Panc1 (cell line): Measurements from ENCODE around the gene RHOT2. TPM values are rescaled to one million over a fixed set of nuclear protein-coding genes. Genes with fewer than 3 reads are reported as not detected.

Source experiments
- ATAC-seq: fragments of 200-7000 bp; cut with Tn5 transposase; 2 replicates; pipeline ENCODE4 v1.9.1; 2020; ENCODE audit warnings: mild to moderate bottlenecking, moderate library complexity
- BruUV-seq: library from RNA; stranded (reverse); fragments of 400-500 nt; replicated peaks from 2 replicates; lab custom pipeline; 2021; lab: Mats Ljungman, UMichigan
- CTCF ChIA-PET: fragments of 300-600 bp; sonication (Branson Sonifier 250); formaldehyde crosslinking; loops from one replicate; lab custom pipeline; 2022; ENCODE audit warnings: antibody characterized with exemption; lab: Charles Lee
- POLR2A ChIA-PET: fragments of 300-600 bp; sonication (Branson Sonifier 250); formaldehyde crosslinking; loops from one replicate; lab custom pipeline; 2022; ENCODE audit warnings: antibody characterized with exemption; lab: Charles Lee
- DNase-seq: peaks from one replicate; pipeline ENCODE4 v3.0.0-alpha.2; 2010; ENCODE audit warnings: low read depth, low spot score
- H3K27ac ChIP-seq: 2 replicates; pipeline ENCODE4 v1.5.1; 2011; ENCODE audit warnings: mild to moderate bottlenecking, low read length, inconsistent platforms
- H3K27me3 ChIP-seq: fragments of 200-500 bp; sonication (Bioruptor generic); 2 replicates; pipeline ENCODE4 v1.6.0; 2014; ENCODE audit warnings: low read length, inconsistent platforms; ENCODE audit not compliant: control insufficient read depth, insufficient read depth
- H3K36me3 ChIP-seq: fragments of 200-500 bp; sonication (Bioruptor generic); 2 replicates; pipeline ENCODE4 v1.5.1; 2014; ENCODE audit warnings: inconsistent platforms, mild to moderate bottlenecking, low read length, moderate library complexity; ENCODE audit not compliant: control insufficient read depth, insufficient read depth
- H3K4me1 ChIP-seq: 2 replicates; pipeline ENCODE4 v1.5.1; 2011; ENCODE audit warnings: inconsistent platforms, mild to moderate bottlenecking, low read length, moderate library complexity; ENCODE audit not compliant: control insufficient read depth, insufficient read depth
- H3K4me3 ChIP-seq, 2 experiments: 2 replicates each; pipeline ENCODE4 v1.5.1; 2011 to 2012; ENCODE audit warnings: low read depth in 2 of 2, low read length in 2 of 2, mild to moderate bottlenecking in 2 of 2, inconsistent platforms in 1 of 2, moderate library complexity in 1 of 2
- H3K9me3 ChIP-seq: fragments of 200-500 bp; sonication (Bioruptor generic); 2 replicates; pipeline ENCODE4 v1.5.1; 2014; ENCODE audit warnings: low read depth, mild to moderate bottlenecking, inconsistent platforms, low read length, moderate library complexity; ENCODE audit not compliant: control insufficient read depth, insufficient read depth
- CTCF ChIP-seq: fragments of 450-650 bp; IDR thresholded peaks from 2 replicates; pipeline ENCODE4 v1.5.1; 2017; ENCODE audit warnings: mild to moderate bottlenecking
- POLR2AphosphoS5 ChIP-seq: IDR thresholded peaks from 2 replicates; pipeline ENCODE4 v1.6.1; 2012; ENCODE audit warnings: mild to moderate bottlenecking, low read depth, low read length, moderate library complexity
- REST ChIP-seq, 2 experiments: IDR thresholded peaks; 2 replicates each; pipeline ENCODE4 v1.6.1; 2011 to 2012; ENCODE audit warnings: low read depth in 2 of 2, control low read depth in 1 of 2, low read length in 1 of 2, mild to moderate bottlenecking in 1 of 2, moderate library complexity in 1 of 2; ENCODE audit not compliant: insufficient read depth in 1 of 2
- SIN3A ChIP-seq: IDR thresholded peaks from 2 replicates; pipeline ENCODE4 v1.6.1; 2012; ENCODE audit warnings: low read depth, mild to moderate bottlenecking, low read length, moderate library complexity, borderline replicate concordance; ENCODE audit not compliant: insufficient read depth
- TCF7L2 ChIP-seq: IDR thresholded peaks from 2 replicates; pipeline ENCODE4 v1.6.1; 2011; ENCODE audit warnings: mild to moderate bottlenecking, low read depth, low read length, inconsistent platforms
- in situ Hi-C: cut with HindIII; loops from 2 replicates; pipeline ENCODE4 v1.10.0; 2016; ENCODE audit warnings: low sequenced_read_pairs, low pct_unique_long_range_greater_than_20kb
- intact Hi-C: fragments of 100-400 bp; cut with micrococcal nuclease; formaldehyde crosslinking; loops from one replicate; pipeline ENCODE4 v1.10.0; 2022; ENCODE audit not compliant: unreplicated experiment
- total RNA-seq: library from RNA; stranded (reverse); gene quantifications from one replicate; pipeline ENCODE4 v1.2.1, GENCODE V29; 2021; ENCODE audit not compliant: unreplicated experiment

The RHOT2 gene
- total RNA-seq, 1 experiment from 2014 or later: 195 TPM

- ATAC-seq (no peak), DNase-seq (no peak)
- CTCF ChIA-PET: no interaction called here
- in situ Hi-C loops: no loop called here
- Histone ChIP-seq H3K4me1 (no peaks in the 10 kb centered on the region; the same call in 1 of the 2 replicates), H3K9me3 (no peaks in the 10 kb centered on the region), H3K27me3 (no peaks in the 10 kb centered on the region), H3K27ac (no peak overlapping the region), H3K36me3 (no peaks in the 10 kb centered on the region), H3K4me3 (no peak overlapping the region)
- TF ChIP-seq CTCF (no peak), REST (IDR thresholded peaks at IDR 0.05; ENCODE audit: insufficient read depth in 1 of 2, low read depth in 2 of 2, low read length in 1 of 2) (no peak), SIN3A (no peak), POLR2AphosphoS5 (no peak), TCF7L2 (no peak)
- intact Hi-C loops: no loop called here
- POLR2A ChIA-PET: no interaction called here
- BruUV-seq: no TSS peak
Measured at GRCh38 chr16:698911-699671, 31.2 kb downstream of the RHOT2 start.

- H3K27me3 ChIP-seq: no peaks in the 10 kb centered on the region
- in situ Hi-C loops: no loop called here
- no TSS peak for BruUV-seq
- peaks cover 5% of the 10 kb centered on the region; the same call in 1 of the 2 replicates for H3K36me3 ChIP-seq
- intact Hi-C loops: no loop called here
- H3K27ac ChIP-seq: no peak overlapping the region
- no peak overlapping the region for H3K4me3 ChIP-seq
- CTCF ChIA-PET: interaction anchor here (0.7 kb wide), 1 partner anchor 15 kb away, joined by 3 read pairs; no protein-coding TSS in a partner anchor
- H3K9me3 ChIP-seq: no peaks in the 10 kb centered on the region
- no peak for DNase-seq
- peak; percentile 90 to 97 for TF ChIP-seq REST (IDR thresholded peaks at IDR 0.05; ENCODE audit: insufficient read depth in 1 of 2, low read depth in 2 of 2, low read length in 1 of 2)
- TF ChIP-seq POLR2AphosphoS5: no peak
- ATAC-seq: peak; percentile 39; the same call in 1 of the 2 replicates
- no peaks in the 10 kb centered on the region; the same call in 1 of the 2 replicates for H3K4me1 ChIP-seq
- POLR2A ChIA-PET: no interaction called here
Measured at GRCh38 chr16:700684-701584, 33.0 kb downstream of the RHOT2 start.
